GM18867 (cell line): ENCODE data around the gene CMC2.
A peak's percentile ranks its signal among the peaks of the same experiment; 100 is the strongest.

Experiments used
- ATAC-seq: cut with Tn5 transposase; IDR thresholded peaks from one replicate; pipeline ENCODE4 v1.9.1; 2021; ENCODE audit warnings: mild to moderate bottlenecking, moderate library complexity; ENCODE audit not compliant: unreplicated experiment

The CMC2 gene

DNA sequence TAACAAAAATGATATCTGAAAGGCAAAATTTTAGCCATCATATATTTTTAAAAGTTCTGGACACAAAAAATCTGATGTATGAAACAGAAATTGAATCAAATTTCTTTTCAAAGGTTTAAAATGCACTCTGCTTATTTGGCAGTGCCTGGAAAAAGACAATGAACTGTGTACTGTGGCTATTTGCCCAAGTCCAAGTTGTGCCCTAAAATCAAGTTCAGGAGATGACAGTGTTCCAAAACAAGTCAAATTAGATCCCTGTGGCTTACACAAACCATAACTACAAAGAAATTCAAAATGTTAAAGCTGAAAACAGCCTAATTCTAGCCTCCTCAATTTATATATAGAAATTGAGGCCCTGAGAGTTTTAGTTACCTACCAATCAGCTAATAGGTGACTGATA lies 25.6 kb downstream of the CMC2 start:
- no peak for ATAC-seq

DNA sequence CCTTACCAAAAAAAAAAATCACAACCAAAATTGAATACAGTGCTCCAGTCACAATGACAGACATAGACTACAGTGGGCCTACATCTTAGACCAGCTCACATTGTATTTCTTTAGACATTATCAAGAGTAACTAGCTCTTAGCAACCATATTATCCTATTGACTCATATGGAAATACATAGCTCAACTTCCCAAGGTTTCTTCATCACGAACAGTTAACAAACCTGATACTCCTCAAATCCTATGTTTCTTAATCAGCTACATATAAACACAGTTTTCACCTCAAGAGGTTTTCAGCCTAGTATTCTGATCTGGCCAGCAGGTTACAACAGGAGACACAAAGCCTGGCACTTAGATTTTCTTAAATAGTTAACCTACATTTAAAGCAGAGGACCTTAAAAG lies 29.7 kb downstream of the CMC2 start:
- no peak for ATAC-seq

DNA sequence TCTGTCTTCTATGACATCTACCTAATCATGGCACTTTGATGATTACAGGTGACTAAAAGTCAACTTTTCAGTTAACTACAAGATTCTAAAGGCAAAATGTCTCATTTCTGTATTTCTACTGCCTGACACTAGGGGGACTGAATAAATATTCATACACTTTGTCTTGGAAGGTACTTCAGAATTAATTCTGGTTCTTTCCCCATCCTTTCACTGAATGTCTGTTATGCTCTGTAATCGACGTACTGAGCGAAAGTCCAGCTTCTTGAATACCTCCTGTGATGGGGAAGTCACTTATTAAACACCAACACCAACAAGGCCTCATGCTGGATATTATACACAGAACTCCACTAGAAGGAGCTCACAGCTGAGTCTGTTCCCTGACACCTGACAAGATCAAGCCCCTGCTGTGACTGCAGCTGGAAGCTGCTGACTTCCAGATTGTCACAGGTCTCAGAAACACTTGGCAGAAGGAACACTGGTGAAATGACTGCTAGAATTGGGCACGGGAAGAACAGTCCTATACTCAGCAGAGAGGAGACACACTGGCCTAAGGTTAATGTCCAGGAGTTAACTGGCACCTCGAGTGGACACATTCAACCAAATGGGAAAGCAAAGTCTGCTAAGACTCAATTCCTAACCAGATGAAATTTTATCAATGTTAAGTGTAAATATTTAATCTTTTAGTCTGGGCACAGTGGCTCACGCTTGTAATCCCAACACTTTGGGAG lies 31.9 kb downstream of the CMC2 start:
- ATAC-seq, result no peak

DNA sequence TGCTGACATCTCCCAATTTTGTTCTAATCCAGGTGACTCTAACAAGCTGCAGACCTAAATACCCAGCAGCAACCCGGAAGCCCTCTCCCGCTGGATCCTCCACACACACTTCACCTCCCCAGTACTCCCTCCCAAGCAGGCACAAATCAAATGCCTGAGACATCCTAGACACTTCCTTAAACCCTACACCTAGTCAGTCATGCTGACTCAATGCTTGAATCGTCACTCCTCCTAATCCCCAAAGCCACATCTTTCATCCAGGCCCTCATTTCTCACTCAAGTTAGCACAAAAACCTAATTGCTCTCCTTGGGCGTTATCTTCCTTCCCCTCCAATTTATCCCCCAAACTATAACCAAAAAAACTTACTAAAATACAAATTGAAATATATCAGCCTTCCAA lies 32.7 kb downstream of the CMC2 start:
- no peak for ATAC-seq

DNA sequence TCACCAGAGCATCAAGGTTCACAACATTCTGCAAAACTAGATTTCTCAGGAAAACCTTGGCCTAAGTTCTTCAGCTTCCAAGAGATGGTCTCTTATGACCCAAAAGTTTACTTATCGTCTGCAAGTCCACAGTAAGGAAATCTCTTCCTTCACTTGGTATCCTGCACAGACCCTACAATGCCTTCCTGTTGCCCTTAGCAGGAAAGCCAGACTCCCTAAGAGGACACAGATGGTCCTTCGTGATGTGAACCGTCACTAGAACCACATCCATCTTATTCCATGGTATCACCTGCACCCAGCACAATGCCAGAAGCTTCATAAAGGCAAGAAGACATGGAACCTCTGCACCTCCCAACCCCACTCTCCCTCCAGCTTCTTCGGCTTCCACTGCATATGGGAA lies 34.1 kb downstream of the CMC2 start:
- no peak for ATAC-seq

DNA sequence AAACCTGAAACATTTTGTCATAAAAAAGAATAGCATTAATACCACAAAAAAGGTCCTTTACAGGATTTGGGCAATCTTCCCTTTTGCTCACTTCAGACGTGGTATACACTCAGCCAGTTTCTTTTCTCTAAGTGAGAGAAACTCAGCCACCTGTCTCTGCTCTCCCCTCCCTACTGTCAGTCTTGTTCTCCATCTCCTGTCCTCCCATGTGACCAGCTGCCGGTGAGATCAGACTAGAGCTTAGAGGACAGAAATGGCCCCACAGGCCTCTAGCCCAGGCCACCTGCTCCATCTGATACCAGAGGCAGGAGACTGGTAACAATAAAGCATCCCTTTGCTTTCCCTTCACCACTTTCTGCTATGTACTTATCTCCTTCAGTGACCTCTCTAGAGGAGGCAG lies 34.9 kb downstream of the CMC2 start:
- ATAC-seq, result peak; percentile 69

DNA sequence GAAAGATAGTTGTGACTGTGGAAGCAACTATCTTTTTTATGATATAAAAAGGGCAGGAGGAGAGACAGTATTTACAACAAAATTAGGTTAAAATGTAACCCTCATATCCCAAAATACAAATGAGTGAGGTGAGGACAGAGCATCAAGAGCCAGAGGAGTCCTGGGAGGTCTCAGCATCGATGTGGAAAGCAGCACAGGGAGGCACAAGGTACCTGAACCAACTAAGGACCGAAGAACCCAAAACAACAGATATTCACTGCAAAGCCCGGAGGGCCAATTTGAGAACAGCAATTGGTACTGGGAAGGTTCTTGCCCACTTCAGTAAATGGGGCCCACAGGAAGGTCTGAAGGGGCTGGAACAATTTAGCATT lies 37.6 kb downstream of the CMC2 start:
- no peak for ATAC-seq

DNA sequence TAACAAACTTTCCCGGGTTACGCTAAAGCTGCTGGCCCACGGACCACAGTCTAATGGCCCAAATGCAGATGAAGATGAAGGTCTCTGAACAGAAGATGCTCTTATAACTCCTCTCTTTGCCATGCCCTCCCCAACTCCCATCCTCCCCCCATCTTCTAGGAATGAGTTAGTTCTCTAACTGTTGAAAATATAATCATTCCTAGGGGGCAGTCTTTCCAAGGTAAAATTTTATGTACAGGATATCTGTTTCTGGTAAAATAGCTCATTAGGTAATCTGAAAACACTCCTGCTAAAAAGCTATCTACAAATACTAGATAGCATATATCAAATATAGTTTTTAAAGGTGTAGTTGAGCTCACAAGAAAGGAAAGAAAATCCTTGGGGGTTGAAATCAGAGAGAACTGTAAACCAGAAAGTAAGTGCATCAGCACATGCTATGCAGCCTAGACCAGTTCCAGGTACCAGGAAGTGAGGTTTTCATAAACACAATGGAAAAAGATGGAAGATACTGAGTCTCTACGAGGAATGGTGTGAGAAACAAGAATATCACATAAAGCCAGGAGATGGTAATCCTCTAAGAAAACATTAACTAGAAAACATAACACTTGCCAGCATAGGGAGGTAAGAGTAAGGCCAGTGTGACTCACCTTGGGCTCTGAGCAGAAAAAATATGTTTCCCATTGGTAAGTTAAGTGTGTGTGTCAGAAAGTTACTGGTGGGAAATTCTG lies 38.1 kb downstream of the CMC2 start:
- ATAC-seq, result no peak

DNA sequence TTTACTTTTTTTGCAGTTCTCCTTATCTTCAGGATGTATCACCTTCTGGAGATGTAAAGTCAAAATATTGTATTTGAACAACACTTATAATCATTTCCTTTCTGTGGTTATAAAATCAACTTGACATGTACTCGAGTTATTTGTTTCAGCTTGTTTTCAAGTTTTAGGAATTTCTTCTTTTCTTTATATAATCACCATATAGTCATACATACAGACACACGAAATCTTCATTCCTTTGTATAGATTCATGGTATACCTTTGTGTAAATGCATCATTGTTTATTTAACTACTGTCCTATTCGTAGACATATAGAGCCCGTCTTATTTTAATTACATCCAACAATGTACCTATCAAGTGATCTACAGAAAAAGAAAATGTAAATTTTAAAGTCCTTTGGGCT lies 40.1 kb downstream of the CMC2 start:
- no peak for ATAC-seq

DNA sequence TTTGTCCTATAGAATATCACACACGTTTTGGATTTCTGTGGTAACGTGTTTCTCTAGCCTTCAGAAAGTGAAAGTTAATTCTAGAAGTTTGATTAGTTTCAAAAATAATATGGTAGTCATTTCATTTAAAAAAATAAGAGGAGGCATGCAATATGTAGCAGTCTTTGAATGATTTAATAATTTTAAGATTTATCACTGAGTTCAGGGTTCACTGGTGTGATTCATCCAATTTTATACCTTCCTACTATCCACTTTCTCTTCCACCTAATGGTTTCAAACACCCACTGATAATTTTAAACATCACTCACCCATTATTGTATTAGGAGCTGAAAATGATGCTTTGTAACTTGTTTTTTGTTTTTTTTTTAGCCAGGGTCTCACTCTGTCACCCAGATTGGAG lies 42.3 kb downstream of the CMC2 start:
- no peak for ATAC-seq

DNA sequence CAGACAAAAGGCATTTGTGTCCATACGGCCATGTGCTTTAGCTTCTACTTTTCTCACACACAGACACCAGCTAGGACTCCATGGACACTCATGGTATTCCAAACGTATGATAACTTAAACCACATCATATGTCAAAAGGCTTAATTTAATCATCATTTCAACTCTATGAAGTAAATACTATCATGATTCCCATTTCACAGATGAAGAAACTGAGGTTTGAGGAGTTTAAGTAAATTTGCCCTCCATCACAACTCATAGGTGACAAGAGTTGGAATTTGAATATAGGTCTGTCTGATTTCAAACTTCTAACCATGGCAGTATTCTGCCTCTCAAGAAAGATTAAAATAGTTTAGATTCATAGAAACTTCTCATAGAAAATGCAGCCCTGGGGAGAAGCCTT lies 43.8 kb downstream of the CMC2 start:
- no peak for ATAC-seq

DNA sequence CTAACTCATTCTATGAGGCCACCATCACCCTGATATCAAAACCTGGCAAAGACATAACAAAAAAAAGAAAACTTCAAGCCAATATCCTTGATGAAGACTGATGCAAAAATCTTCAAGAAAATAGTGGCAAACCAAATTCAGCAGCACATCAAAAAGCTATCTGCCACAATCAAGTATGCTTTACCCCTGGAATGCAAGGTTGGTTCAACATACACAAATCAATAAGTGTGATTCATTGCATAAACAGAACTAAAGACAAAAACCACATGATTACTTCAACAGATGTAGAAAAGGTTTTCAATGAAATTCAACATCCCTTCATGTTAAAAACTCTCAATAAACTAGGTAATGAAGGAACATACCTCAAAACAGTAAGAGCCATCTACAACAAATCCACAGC lies 48.4 kb downstream of the CMC2 start:
- no peak for ATAC-seq

DNA sequence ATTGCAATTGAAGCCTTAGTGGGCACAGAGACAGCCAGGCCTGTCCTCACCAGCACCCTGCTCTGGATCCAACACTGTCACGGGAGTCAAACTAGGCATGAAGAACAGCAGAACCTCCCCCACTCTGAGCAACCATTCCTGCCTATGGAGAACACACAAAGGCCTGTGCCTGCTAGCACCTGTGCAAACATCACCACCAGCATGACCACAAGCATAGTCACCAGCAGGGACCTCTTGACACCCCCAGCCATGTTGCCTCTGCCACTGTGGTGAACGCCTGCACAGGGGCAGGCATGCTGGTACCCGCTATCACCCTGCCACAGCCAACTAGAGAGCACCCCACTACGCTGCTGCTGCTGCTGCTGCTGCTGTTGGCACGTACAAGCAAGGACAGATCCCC lies 51.7 kb downstream of the CMC2 start:
- no peak for ATAC-seq

DNA sequence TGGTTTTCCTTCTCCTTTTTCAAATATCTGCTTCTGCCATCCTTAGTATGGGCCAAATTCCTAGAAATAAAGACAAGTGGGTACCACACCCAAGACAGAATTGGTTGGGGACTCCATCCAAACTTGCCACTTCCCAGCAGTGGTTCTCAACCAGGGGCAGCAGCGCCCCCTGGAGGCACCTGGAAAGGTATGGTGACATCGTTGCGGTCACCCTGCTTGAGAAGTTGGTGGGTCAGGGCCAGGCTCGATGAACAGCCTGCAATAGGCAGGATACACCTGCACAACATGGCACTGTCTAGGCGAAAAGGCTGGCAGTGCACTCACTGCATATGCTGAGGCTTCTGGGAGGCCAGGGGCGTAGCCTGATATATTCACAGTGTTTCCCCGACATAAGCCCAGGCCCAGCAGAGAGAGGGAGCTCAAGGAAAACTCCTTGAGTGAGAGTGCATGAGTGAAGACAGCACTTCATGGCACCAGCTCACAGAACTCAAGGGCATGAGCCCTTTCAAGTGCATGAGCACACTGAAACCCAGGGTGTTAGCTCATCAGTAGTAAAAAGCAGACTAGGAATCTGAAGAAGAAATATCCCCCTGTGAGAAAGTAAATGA lies 57.7 kb downstream of the CMC2 start:
- peak; percentile 75 for ATAC-seq

DNA sequence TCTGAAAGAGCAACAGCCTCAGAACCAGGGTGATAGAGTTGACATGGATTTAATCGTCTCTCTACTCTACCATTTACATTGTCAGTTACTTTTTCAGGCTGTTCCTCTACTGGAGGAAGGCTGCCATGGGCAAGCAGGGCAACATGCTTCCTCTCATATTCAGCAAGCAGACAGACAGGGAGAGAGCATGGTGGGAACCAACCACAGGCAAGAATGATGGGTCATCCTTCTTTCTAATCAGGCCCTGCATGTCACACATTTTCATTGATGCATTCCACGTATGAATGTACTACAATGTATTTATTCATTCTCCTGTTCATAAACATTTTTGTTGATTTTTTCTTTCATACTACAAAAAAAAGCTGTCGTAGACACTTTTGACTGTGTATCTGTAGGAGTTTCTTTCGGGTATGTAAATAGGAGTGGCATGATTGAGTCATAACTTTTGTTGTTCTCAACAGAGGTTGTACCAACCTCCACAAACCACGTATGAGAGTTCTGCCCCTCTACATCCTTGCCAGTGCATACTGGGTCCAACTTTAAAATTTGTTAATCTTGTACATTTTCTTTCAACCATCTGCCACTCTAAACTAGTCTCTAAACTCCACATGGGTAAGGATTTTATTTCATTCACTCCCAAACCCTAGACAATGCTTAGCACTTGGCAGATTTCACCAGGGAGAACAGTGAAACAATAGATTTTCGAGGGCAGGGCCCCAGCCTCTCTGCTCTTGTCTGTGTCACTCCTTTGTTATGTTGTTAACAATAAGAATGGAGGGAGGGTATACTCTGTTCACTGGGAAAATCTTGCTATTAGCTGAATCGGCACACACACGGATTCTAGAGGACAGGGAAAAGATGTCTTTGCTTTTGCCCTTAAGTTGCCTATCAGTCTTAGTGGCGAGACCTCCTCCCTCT lies 58.7 kb downstream of the CMC2 start:
- no peak for ATAC-seq

DNA sequence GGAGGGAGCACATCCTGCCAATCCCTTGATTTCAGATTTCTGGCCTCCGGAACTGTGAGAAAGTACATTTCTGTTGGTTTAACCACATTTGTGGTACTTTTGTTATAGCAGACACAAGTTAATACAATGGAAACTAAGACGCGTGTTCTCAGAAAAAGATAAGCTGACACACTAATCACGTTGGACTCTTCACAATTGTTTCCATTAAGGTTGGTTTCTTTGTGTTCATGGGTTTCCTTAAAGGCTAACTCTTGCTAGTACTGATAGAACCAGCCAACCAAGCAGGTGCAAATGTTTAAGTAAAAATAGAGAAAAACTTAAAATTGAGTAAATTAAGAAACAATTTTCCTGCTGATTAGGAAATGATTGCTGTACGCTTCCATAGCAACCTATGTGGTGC lies 59.4 kb downstream of the CMC2 start:
- no peak for ATAC-seq

DNA sequence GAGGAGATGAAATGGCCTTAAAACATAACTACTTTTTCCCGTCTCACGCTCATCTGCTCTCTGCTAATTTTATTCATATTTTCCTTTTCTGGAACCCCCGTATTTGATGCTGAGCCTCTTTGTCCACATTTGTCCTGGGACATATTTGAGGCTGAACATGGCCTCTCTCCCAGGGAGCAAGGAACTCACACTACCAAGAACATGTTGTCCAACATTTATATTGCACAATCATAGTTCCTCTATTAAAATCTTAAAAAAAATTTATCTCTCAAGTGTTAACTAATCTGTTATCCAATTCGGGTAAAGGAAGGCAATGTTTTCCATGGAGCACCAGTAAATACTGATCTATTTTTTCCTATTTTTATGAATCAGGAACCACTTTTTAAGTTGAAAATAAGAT lies 60.2 kb downstream of the CMC2 start:
- ATAC-seq, result no peak

DNA sequence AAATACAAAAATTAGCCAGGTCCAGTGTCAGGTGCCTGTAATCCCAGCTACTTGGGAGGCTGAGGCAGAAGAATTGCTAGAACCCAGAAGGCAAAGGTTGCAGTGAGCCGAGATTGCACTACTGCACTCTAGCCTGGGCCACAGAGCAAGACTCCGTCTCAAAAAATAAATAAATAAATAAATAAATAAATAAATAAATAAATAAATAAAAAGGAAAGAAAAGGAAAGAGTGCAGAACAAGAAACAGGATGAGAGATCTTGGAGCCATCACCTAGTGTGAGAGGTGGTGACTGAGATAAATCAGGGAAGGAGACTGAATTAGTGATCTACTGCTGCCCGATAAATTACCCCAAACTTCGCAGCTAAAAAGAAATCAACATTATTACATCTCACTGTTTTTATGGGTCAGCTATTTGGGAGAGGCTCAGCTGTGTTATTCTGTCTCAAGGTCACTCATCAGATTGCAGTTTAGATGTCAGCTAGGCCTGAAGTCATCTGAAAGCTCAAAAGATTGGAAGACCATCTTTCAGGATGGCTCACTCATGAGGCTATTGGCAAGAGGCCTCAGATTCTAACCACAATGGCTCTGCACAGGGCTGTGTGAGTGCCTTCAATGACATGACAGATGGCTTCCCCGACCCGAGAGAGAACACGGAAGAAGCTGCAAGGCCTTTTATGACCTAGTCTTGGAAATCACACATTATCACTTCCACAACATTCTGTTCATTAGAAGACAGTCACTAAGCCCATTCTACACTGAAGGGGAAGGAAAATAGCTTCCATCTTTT lies 66.4 kb downstream of the CMC2 start:
- ATAC-seq, result no peak

DNA sequence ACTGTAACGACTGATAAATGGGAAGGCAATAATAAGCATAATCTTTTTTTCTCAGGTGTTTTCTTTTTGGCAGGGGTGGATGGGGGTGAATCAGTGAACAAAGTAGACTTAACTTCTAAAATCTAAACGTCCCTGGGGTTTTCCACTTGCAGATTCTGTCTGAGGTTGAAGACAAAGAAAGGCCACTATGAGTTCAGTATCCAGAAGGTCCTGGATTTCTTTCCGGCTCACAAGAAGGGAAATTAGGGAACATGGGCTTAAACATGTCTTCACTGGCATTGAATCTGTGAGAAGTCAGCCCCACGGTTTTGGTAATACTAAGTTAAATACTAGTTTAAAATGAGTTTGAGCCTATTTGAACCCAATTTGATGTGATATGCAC lies 67.8 kb downstream of the CMC2 start:
- no peak for ATAC-seq

DNA sequence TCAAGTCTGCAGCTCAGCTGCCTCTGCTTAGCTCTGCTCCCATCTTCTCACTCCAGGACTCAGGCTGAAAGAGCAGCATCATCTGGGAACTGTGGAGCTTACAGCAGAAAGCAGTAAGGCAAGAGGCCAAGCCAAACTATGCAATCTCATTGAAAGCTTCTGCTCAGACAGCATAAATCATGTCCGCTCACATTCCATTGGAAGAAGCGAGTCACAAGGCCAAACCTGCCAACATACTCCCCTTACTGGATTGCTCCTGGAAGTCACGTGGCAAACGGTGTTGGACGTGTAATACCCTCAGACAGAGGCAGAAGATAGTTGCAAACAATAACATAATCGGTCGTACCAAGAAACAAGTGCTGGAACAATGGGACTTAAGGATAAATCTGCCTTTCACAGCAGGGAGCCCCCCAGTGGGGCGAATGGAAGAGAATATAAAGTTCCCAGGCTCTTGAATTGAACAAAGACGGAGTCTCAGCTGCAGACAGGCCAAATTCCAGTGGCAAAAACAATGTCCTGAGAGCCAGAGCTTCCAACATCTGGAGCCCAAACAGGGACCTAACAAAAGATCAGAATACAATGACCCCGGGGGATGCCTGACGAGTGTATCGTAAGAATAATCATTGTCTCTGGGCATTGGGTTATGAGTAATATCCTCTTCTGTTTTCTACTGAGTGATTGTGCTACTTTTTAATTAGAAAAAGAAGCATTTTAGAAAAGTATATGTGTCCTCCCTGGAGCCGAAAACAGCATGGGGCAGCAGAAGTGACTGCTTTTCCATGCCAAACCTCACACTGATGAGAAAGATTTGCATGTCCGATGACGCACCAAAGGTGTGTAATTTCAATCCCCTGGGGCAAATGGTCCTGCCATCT lies 68.4 kb downstream of the CMC2 start:
- no peak for ATAC-seq
